Measurements from ENCODE around the gene TNFRSF19.

The TNFRSF19 gene

DNA sequence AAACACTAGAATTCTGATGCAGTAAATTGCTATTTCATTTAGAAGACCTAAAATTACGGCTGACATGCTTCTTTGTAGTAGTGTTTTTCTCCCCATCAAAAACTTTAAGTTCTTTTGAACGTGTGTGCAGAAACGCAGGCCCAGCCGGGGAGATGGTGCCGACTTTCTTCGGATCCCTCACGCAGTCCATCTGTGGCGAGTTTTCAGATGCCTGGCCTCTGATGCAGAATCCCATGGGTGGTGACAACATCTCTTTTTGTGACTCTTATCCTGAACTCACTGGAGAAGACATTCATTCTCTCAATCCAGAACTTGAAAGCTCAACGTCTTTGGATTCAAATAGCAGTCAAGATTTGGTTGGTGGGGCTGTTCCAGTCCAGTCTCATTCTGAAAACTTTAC, 98.3 kb downstream of the TNFRSF19 start:
- TF ChIP-seq, protein P1, sequence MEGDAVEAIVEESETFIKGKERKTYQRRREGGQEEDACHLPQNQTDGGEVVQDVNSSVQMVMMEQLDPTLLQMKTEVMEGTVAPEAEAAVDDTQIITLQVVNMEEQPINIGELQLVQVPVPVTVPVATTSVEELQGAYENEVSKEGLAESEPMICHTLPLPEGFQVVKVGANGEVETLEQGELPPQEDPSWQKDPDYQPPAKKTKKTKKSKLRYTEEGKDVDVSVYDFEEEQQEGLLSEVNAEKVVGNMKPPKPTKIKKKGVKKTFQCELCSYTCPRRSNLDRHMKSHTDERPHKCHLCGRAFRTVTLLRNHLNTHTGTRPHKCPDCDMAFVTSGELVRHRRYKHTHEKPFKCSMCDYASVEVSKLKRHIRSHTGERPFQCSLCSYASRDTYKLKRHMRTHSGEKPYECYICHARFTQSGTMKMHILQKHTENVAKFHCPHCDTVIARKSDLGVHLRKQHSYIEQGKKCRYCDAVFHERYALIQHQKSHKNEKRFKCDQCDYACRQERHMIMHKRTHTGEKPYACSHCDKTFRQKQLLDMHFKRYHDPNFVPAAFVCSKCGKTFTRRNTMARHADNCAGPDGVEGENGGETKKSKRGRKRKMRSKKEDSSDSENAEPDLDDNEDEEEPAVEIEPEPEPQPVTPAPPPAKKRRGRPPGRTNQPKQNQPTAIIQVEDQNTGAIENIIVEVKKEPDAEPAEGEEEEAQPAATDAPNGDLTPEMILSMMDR (IDR thresholded peaks at IDR 0.05; ENCODE audit: insufficient read depth, low read depth, low read length, missing control alignments) = no peak

DNA sequence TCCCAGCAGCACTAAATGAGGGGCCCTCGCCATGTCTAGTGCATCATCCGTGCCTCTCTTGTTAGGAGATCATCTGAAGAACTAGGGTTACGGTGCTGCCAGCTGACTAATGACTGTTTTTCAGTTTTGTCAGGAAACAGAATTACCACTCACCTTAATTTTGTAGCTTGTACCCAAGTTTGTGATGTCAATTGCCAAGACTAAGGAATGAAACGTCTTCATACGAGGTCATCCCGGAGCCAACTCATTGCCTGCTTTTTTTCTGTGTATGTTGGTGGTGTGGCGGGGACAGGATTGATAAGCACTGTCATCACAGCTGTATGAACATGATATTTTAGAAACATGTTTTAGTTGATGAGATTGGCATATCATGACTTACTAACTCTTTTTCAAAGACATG, 100.6 kb downstream of the TNFRSF19 start:
- no peak for DNase-seq (ENCODE audit: low read depth)
- H3K4me3 ChIP-seq (ENCODE audit: low read depth, low read length) = no peak overlapping the region
- TF ChIP-seq, protein P1 (IDR thresholded peaks at IDR 0.05; ENCODE audit: insufficient read depth, low read depth, low read length, missing control alignments) = no peak

More for the DNA sequence above, 98.3 kb downstream of the TNFRSF19 start:
- H3K4me3 ChIP-seq (ENCODE audit: low read depth, low read length) = no peak overlapping the region
- DNase-seq (ENCODE audit: low read depth) = no peak

DNA sequence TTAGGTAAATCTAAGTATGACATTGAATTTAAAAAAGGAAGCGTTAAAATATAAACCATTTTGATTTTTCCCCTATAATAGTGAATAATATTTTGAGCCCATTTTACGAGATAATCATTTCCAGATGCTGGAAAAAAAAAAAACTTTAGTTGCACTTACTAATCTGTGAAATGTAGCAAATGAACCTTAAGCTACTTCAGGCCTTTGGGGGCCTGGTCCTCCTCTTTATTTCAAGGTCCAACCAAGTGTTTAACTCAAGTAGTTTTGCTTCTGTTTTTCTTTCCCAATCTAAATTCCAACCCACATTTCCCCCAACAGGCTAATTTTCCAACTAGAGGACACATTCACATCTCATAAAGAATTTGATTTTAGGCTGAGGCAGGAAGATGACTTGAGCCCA, 101.2 kb downstream of the TNFRSF19 start:
- no peak for DNase-seq (ENCODE audit: low read depth)
- TF ChIP-seq, protein P1 (IDR thresholded peaks at IDR 0.05; ENCODE audit: insufficient read depth, low read depth, low read length, missing control alignments) = no peak
- no peak overlapping the region for H3K4me3 ChIP-seq (ENCODE audit: low read depth, low read length)

DNA sequence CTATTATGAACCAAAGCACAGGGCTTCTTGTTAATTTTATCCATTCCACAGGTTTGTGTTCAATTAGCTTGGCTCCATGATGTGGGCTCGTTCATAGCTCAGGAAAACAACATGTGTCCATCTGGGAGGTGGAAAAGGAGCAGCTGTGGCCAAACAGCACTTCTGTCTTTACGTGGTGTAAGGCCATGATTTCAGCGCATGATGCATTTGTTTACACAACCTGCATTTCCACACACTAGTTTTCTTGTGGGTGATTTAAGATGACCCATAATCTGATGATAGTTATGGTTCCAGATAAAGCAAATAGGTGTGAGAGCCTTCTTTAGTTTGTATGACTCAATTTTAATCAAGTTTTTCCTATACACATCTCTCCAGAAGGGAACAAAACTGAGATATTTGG, 101.7 kb downstream of the TNFRSF19 start:
- TF ChIP-seq, protein P1 (IDR thresholded peaks at IDR 0.05; ENCODE audit: insufficient read depth, low read depth, low read length, missing control alignments) = no peak
- DNase-seq (ENCODE audit: low read depth) = no peak
- no peak overlapping the region for H3K4me3 ChIP-seq (ENCODE audit: low read depth, low read length)

DNA sequence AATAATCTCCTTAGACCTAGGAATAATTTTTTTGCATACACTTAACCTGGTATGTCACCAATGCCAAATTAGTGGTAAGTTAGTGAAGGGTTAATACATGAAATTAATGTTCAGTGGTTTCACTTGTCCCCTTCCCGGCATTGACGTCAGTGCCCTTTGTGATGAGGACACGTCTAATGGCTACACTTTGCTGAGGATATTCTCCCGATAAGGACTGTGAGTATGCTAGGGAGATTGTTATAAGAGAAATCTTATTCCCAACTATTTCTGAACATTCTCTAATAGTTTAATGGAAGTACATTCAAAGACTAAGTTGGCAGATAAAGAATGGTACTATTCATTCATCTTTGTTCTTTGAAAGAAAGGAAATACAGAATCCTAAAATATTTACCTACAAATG, 102.4 kb downstream of the TNFRSF19 start:
- H3K4me3 ChIP-seq (ENCODE audit: low read depth, low read length) = no peak overlapping the region

DNA sequence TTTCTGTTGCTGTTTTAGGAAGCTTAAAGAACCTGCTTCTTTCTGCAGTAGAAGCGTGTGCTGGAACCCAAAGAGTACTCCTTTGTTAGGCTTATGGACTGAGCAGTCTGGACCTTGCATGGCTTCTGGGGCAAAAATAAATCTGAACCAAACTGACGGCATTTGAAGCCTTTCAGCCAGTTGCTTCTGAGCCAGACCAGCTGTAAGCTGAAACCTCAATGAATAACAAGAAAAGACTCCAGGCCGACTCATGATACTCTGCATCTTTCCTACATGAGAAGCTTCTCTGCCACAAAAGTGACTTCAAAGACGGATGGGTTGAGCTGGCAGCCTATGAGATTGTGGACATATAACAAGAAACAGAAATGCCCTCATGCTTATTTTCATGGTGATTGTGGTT, 103.1 kb downstream of the TNFRSF19 start:
- H3K4me3 ChIP-seq (ENCODE audit: low read depth, low read length) = no peak overlapping the region
- DNase-seq (ENCODE audit: low read depth) = no peak
- TF ChIP-seq, protein P1 (IDR thresholded peaks at IDR 0.05; ENCODE audit: insufficient read depth, low read depth, low read length, missing control alignments) = no peak

More for the DNA sequence above, 102.4 kb downstream of the TNFRSF19 start:
- no peak for DNase-seq (ENCODE audit: low read depth)
- TF ChIP-seq, protein P1 (IDR thresholded peaks at IDR 0.05; ENCODE audit: insufficient read depth, low read depth, low read length, missing control alignments) = no peak

DNA sequence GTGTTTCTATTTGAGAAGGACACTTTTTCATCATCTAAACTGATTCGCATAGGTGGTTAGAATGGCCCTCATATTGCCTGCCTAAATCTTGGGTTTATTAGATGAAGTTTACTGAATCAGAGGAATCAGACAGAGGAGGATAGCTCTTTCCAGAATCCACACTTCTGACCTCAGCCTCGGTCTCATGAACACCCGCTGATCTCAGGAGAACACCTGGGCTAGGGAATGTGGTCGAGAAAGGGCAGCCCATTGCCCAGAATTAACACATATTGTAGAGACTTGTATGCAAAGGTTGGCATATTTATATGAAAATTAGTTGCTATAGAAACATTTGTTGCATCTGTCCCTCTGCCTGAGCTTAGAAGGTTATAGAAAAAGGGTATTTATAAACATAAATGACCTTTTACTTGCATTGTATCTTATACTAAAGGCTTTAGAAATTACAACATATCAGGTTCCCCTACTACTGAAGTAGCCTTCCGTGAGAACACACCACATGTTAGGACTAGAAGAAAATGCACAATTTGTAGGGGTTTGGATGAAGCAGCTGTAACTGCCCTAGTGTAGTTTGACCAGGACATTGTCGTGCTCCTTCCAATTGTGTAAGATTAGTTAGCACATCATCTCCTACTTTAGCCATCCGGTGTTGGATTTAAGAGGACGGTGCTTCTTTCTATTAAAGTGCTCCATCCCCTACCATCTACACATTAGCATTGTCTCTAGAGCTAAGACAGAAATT, 103.8 kb downstream of the TNFRSF19 start:
- no peak for DNase-seq (ENCODE audit: low read depth)

More for the DNA sequence above, 103.8 kb downstream of the TNFRSF19 start:
- H3K4me3 ChIP-seq (ENCODE audit: low read depth, low read length) = no peak overlapping the region
- TF ChIP-seq, protein P1 (IDR thresholded peaks at IDR 0.05; ENCODE audit: insufficient read depth, low read depth, low read length, missing control alignments) = no peak

Data from GM12865 (cell line).